Measurements from ENCODE around the gene TACR1. TPM values are rescaled to one million over a fixed set of nuclear protein-coding genes. Genes with fewer than 3 reads are reported as not detected.

Gene TACR1
- total RNA-seq, 1 experiment from 2014 or later = not detected

DNA sequence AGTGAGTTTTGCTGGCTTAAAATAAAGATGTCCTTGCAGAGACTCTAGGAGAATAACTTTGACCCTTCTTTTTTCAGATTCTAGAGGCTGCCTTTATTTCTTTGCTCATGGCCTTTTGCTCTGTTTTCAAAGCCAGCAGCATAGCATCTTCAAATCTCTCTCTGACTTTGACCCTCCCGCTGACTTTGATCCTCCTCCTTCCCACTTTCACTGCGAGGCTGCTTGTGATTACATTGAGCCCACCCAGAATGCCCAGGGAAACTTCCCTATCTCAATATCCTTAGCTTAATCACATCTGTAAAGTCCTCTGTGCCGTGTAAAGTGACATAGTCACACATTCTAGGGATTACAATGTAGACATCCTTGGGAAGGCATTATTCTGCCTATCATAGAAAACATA, 23.9 kb downstream of the TACR1 start:
- no TSS peak for BruUV-seq (replicated peaks)
- Histone ChIP-seq H3K36me3 (ENCODE audit: insufficient read depth, low read length, poor library complexity, severe bottlenecking) (no peaks in the 10 kb centered on the region), H3K27me3 (replicated peaks; ENCODE audit: insufficient read depth, low read depth, low read length, poor library complexity) (no peaks in the 10 kb centered on the region), H3K4me3 (ENCODE audit: low read depth, low read length, poor library complexity, severe bottlenecking) (no peak overlapping the region), H3K9me3 (ENCODE audit: low read depth, low read length, poor library complexity, severe bottlenecking) (no peaks in the 10 kb centered on the region), H3K4me1 (ENCODE audit: insufficient read depth, low read length, poor library complexity, severe bottlenecking) (no peaks in the 10 kb centered on the region), H3K27ac (ENCODE audit: low read depth, low read length, poor library complexity, severe bottlenecking) (no peak overlapping the region)
- intact Hi-C loops (cut with micrococcal nuclease; ENCODE audit: unreplicated experiment) = no loop called here
- POLR2A ChIA-PET (ENCODE audit: low non-redundant PET) = no interaction called here
- TF ChIP-seq, protein P1, sequence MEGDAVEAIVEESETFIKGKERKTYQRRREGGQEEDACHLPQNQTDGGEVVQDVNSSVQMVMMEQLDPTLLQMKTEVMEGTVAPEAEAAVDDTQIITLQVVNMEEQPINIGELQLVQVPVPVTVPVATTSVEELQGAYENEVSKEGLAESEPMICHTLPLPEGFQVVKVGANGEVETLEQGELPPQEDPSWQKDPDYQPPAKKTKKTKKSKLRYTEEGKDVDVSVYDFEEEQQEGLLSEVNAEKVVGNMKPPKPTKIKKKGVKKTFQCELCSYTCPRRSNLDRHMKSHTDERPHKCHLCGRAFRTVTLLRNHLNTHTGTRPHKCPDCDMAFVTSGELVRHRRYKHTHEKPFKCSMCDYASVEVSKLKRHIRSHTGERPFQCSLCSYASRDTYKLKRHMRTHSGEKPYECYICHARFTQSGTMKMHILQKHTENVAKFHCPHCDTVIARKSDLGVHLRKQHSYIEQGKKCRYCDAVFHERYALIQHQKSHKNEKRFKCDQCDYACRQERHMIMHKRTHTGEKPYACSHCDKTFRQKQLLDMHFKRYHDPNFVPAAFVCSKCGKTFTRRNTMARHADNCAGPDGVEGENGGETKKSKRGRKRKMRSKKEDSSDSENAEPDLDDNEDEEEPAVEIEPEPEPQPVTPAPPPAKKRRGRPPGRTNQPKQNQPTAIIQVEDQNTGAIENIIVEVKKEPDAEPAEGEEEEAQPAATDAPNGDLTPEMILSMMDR (conservative IDR thresholded peaks at IDR 0.05; ENCODE audit: low read depth, low read length) = no peak
- TF ChIP-seq EZH2 (IDR thresholded peaks at IDR 0.05; ENCODE audit: borderline replicate concordance, low read depth, low read length, poor library complexity, severe bottlenecking) = no peak
- DNase-seq (ENCODE audit: low spot score) = no peak
- CTCF ChIA-PET = no interaction called here

DNA sequence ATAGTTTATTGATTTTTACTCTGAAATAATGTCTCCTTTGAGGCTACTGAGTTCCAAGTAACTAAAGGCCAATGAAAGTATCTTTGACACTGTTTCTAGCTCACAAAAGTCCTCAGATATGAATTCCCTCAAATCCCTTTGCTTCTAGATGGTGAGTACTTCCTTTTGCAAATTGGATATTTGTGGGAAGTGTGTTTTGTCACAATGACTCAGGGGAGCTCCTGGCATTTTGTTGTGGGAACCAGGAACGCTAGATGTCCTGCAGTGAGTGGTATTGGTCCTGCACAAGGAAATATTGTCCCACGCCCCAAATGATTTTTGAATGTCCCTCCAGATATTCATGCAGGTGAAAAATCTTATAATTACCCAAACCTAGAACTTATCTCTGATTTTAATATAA, 24.3 kb downstream of the TACR1 start:
- intact Hi-C loops (cut with micrococcal nuclease; ENCODE audit: unreplicated experiment) = no loop called here
- ChIA-PET POLR2A (ENCODE audit: low non-redundant PET) (no interaction called here), CTCF (no interaction called here)
- Histone ChIP-seq H3K4me3 (ENCODE audit: low read depth, low read length, poor library complexity, severe bottlenecking) (no peak overlapping the region), H3K27me3 (replicated peaks; ENCODE audit: insufficient read depth, low read depth, low read length, poor library complexity) (no peaks in the 10 kb centered on the region), H3K27ac (ENCODE audit: low read depth, low read length, poor library complexity, severe bottlenecking) (no peak overlapping the region), H3K9me3 (ENCODE audit: low read depth, low read length, poor library complexity, severe bottlenecking) (no peaks in the 10 kb centered on the region), H3K36me3 (ENCODE audit: insufficient read depth, low read length, poor library complexity, severe bottlenecking) (no peaks in the 10 kb centered on the region), H3K4me1 (ENCODE audit: insufficient read depth, low read length, poor library complexity, severe bottlenecking) (no peaks in the 10 kb centered on the region)
- no peak for DNase-seq (ENCODE audit: low spot score)
- no TSS peak for BruUV-seq (replicated peaks)
- TF ChIP-seq, protein P1 (conservative IDR thresholded peaks at IDR 0.05; ENCODE audit: low read depth, low read length) = no peak
- no peak for TF ChIP-seq EZH2 (IDR thresholded peaks at IDR 0.05; ENCODE audit: borderline replicate concordance, low read depth, low read length, poor library complexity, severe bottlenecking)

DNA sequence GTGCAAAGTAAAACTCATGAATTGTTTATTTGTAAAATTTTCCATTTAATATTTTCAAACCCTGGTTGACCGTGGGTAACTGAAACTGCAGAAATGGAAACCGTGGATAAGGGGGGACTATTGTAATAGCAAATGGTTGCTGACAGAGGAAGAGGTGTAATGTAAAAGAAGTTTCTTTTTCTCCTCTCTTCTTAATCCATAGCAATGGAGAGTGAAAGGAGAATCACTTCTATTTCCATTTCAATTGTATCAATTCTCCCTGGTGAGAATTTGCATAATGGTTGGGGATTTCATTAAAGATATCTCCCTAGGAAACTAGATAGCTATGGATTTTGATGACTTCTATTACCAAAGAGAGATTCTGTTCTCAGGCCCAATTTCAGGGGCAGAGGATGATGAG, 24.8 kb downstream of the TACR1 start:
- Histone ChIP-seq H3K27me3 (replicated peaks; ENCODE audit: insufficient read depth, low read depth, low read length, poor library complexity) (no peaks in the 10 kb centered on the region), H3K27ac (ENCODE audit: low read depth, low read length, poor library complexity, severe bottlenecking) (no peak overlapping the region), H3K36me3 (ENCODE audit: insufficient read depth, low read length, poor library complexity, severe bottlenecking) (no peaks in the 10 kb centered on the region), H3K4me3 (ENCODE audit: low read depth, low read length, poor library complexity, severe bottlenecking) (no peak overlapping the region), H3K9me3 (ENCODE audit: low read depth, low read length, poor library complexity, severe bottlenecking) (no peaks in the 10 kb centered on the region), H3K4me1 (ENCODE audit: insufficient read depth, low read length, poor library complexity, severe bottlenecking) (no peaks in the 10 kb centered on the region)
- intact Hi-C loops (cut with micrococcal nuclease; ENCODE audit: unreplicated experiment) = no loop called here
- BruUV-seq (replicated peaks) = no TSS peak
- DNase-seq (ENCODE audit: low spot score) = no peak
- POLR2A ChIA-PET (ENCODE audit: low non-redundant PET) = no interaction called here
- CTCF ChIA-PET = no interaction called here
- TF ChIP-seq EZH2 (IDR thresholded peaks at IDR 0.05; ENCODE audit: borderline replicate concordance, low read depth, low read length, poor library complexity, severe bottlenecking) = no peak
- TF ChIP-seq, protein P1 (conservative IDR thresholded peaks at IDR 0.05; ENCODE audit: low read depth, low read length) = no peak

All from A673 (cell line).